Activated T-helper 2 cell treated with anti-CD3 and anti-CD28 coated beads, Interferon-gamma antibody, Interleukin-2, Interleukin-4, amounts not matched to agents 10 μg/mL and 5 μg/mL and 100 μg/mL, durations not matched to agents 14 hours and 24 hours and 36 hours (primary cell): Measurements from ENCODE around the gene PREPL. TPM values are rescaled to one million over a fixed set of nuclear protein-coding genes. Genes with fewer than 3 reads are reported as not detected.
"Not testable (repeated sequence)": the region's sequence is repeated elsewhere in the genome, so short reads cannot be mapped to it uniquely, and the experiment has no call there.

Experiments used
- DNase-seq: peaks from one replicate; pipeline ENCODE4 v3.0.0; 2021; ENCODE audit warnings: low spot score
- H3K27ac Mint-ChIP-seq: one replicate; pipeline ENCODE4 v1.8.0; 2021; ENCODE audit warnings: mixed read lengths
- H3K27me3 Mint-ChIP-seq: one replicate; pipeline ENCODE4 v1.8.0; 2021; ENCODE audit warnings: low read depth, mixed read lengths
- H3K36me3 Mint-ChIP-seq: one replicate; pipeline ENCODE4 v1.8.0; 2021; ENCODE audit warnings: low read depth, mixed read lengths
- H3K4me1 Mint-ChIP-seq: one replicate; pipeline ENCODE4 v1.8.0; 2021; ENCODE audit warnings: low read depth, mixed read lengths
- H3K4me3 Mint-ChIP-seq: one replicate; pipeline ENCODE4 v1.8.0; 2021; ENCODE audit warnings: low read depth, mild to moderate bottlenecking, moderate library complexity, mixed read lengths
- H3K9me3 Mint-ChIP-seq: one replicate; pipeline ENCODE4 v1.8.0; 2021; ENCODE audit warnings: mixed read lengths
- intact Hi-C: fragments of 100-400 bp; cut with micrococcal nuclease; formaldehyde crosslinking; loops from one replicate; pipeline ENCODE4 v1.15.1; 2023
- total RNA-seq: library from RNA; stranded (reverse); gene quantifications from 2 replicates; pipeline ENCODE4 v1.2.3, GENCODE V29; 2022

The PREPL gene
- total RNA-seq, 1 donor from 2014 or later = 29.7 TPM

DNA sequence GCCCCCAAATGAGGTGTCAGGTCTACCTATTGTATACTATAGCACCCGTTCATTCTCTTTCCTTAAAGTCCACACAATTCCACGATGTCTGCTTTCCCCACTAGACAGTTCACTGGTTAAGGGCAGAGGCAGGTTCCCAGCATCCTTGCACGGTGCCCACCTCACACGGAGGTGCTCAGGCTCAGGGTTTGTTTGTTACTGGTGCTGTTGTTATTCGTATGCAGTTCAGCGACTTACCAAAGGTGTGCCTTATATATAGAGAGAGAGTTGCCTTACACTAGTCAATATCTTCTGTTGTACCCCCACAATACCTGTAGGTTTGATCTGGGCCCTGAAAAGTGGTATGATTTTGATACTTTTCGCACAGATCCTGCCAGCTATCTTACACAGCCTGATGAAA, 55.4 kb downstream of the PREPL start:
- H3K27me3 Mint-ChIP-seq = no peaks in the 10 kb centered on the region
- no peak overlapping the region for H3K4me3 Mint-ChIP-seq
- H3K9me3 Mint-ChIP-seq = peaks cover 16% of the 10 kb centered on the region
- no peaks in the 10 kb centered on the region for H3K4me1 Mint-ChIP-seq
- DNase-seq = no peak
- H3K27ac Mint-ChIP-seq = no peak overlapping the region
- intact Hi-C loops = no loop called here
- H3K36me3 Mint-ChIP-seq = peaks cover 10% of the 10 kb centered on the region

DNA sequence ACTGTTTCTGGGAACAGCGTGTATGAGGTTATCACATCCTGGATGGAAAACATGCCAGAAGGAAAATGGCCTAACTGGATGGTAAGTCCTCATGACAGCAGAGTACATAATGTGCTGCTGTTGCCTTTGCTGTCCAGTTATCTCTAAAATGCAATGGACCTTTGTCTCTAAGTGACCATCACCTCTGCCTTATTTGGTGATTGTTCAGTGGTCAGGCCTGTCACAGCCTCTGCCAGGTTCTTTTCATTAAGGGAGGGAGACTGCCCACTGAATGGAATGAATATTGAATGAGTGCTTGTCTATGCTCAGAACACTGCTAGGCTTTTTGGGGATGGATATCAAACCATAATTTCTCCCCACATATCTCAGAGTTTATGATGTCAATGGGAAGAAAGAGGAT, 57.0 kb downstream of the PREPL start:
- peaks cover 2% of the 10 kb centered on the region for H3K4me1 Mint-ChIP-seq
- intact Hi-C loops = no loop called here
- no peak for DNase-seq
- peaks cover 2% of the 10 kb centered on the region for H3K36me3 Mint-ChIP-seq
- no peak overlapping the region for H3K27ac Mint-ChIP-seq
- no peaks in the 10 kb centered on the region for H3K27me3 Mint-ChIP-seq
- H3K9me3 Mint-ChIP-seq = peaks cover 4% of the 10 kb centered on the region
- H3K4me3 Mint-ChIP-seq = no peak overlapping the region

DNA sequence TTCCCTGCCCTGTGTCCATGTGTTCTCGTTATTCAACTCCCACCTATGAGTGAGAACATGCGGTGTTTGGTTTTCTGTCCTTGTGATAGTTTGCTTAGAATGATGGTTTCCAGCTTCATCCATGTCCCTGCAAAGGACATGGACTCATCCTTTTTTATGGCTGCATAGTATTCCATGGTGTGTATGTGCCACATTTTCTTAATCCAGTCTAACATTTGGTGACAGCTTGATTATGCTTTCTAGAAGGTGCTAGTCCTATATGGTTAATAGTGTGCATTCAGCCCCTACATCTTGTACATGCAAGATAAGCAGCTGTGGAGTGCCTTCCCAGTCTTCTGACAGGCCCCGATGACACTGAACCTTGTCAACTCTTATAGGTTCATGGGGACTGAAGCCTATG, 57.5 kb downstream of the PREPL start:
- H3K27me3 Mint-ChIP-seq, intact Hi-C loops, H3K36me3 Mint-ChIP-seq, H3K27ac Mint-ChIP-seq, H3K4me3 Mint-ChIP-seq, DNase-seq, H3K9me3 Mint-ChIP-seq, H3K4me1 Mint-ChIP-seq: not testable (repeated sequence)

DNA sequence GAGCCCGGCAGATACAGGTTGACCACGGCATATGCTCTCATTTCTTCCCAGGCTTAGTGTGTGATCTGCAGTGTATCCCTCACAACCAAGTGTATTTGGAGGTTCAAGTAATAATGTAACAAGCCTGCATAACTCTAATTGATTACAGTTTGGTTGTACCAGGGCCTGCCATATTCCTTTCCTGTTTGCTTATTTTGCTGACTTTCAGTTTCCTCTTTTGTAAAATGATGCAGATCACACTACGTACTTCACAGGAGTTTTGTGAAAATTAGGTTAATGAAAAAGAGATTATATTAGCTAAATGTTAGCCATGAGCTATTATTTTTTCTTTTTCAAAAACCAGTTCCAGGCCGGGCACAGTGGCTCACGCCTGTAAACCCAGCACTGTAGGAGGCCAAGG, 60.2 kb downstream of the PREPL start:
- no peaks in the 10 kb centered on the region for H3K9me3 Mint-ChIP-seq
- H3K4me3 Mint-ChIP-seq = no peak overlapping the region
- intact Hi-C loops = no loop called here
- H3K36me3 Mint-ChIP-seq = no peaks in the 10 kb centered on the region
- DNase-seq = no peak
- no peaks in the 10 kb centered on the region for H3K27me3 Mint-ChIP-seq
- peaks cover 10% of the 10 kb centered on the region for H3K4me1 Mint-ChIP-seq
- H3K27ac Mint-ChIP-seq = no peak overlapping the region

DNA sequence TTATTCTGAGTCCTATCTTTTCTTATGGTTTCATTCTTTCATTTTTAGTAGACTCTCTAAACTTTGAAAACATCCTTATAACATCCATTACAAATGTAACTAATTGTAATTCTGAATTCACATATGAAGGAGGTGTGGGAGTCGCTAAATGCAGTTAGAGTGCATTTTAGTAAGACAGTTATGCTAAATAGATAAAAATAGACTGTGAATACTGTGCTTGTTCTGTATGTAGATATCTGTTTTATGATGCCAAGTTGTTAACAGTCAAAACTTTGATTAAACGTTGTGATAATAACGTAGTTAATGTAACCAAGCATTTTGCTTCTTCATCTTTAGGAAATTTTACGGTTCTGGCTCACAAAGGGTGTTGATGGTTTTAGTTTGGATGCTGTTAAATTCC, 61.7 kb downstream of the PREPL start:
- no peaks in the 10 kb centered on the region for H3K27me3 Mint-ChIP-seq
- no peaks in the 10 kb centered on the region for H3K9me3 Mint-ChIP-seq

DNA sequence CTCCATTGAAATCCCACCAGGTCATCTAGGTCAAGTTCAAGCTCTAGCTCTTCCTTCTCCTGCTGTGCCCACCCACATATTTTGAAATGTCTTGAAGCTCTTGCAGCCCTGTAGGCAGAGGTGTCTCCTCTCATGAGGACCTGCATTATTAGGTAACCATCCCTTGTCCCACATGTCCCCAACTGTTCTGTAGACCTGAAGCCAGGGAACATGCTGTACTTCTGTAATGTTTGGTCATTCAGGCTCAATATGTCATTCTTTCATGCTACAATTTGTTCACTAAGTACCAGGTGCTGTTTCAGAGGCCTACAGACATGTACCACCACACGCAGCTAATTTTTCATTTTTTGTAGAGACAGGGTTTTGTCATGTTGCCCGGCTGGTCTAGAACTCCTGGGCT, 63.9 kb downstream of the PREPL start:
- Mint-ChIP-seq H3K27me3 (peaks cover 2% of the 10 kb centered on the region), H3K9me3 (no peaks in the 10 kb centered on the region), H3K36me3 (no peaks in the 10 kb centered on the region), H3K27ac (no peak overlapping the region), H3K4me3 (no peak overlapping the region), H3K4me1 (peaks cover 13% of the 10 kb centered on the region)
- DNase-seq = no peak
- intact Hi-C loops = no loop called here

More for the DNA sequence above, 61.7 kb downstream of the PREPL start:
- no peaks in the 10 kb centered on the region for H3K36me3 Mint-ChIP-seq
- H3K27ac Mint-ChIP-seq = no peak overlapping the region
- DNase-seq = no peak
- peaks cover 13% of the 10 kb centered on the region for H3K4me1 Mint-ChIP-seq
- H3K4me3 Mint-ChIP-seq = no peak overlapping the region
- intact Hi-C loops = no loop called here

DNA sequence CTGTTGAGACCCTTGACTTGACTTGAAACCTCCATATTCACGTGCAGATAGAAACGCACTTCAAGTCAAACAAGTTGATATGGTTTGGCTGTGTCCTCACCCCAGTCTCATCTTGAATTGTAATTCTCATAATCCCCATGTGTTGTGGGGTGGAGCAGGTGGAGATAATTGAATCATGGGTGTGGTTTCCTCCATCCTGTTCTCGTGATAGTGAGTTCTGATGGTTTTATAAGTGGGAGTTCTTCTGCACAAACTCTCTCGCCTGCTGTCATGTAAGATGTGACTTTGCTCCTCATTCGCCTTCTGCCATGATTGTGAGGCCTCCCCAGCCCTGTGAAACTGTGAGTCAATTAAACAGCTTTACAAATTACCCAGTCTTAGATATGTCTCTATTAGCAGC, 64.6 kb downstream of the PREPL start:
- H3K9me3 Mint-ChIP-seq = no peaks in the 10 kb centered on the region
- H3K4me3 Mint-ChIP-seq = no peak overlapping the region
- H3K27me3 Mint-ChIP-seq = peaks cover 6% of the 10 kb centered on the region
- no peak for DNase-seq
- intact Hi-C loops = no loop called here
- no peaks in the 10 kb centered on the region for H3K36me3 Mint-ChIP-seq
- peaks cover 13% of the 10 kb centered on the region for H3K4me1 Mint-ChIP-seq
- H3K27ac Mint-ChIP-seq = no peak overlapping the region

DNA sequence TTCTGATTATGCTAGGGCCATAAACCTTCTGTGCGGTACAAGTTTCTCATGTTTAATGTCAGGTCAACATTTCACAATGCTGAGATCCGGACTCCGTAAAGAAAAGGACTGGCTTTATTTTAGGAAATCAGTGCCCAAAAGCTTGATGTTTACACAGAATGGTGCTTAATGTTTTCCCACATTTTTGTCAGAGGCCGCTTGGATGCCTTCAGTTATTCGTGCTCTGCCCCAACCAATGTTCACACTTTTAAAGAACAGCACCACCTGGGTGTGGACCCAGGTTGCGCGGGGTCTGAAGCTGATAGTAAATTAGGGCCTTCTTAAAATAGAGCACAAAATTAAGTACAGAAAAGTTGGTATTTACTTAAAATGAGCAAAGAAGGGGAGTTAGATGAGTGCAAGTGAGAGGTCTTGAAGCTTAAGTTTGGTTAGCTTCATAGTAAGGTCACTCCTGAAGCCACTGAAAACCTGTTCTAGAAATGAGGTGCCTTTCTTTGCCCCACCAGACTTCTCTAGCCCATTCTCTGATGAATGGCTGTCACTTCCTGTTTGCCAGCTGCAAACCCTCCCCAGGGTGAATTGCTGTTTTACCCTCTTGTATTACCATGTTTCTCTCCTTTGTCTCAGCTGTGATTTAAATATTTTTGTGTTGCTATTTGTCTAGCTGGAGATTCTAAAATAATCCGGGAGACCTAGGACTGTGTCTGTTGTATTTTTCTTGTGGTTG, 65.5 kb downstream of the PREPL start:
- intact Hi-C loops = no loop called here

DNA sequence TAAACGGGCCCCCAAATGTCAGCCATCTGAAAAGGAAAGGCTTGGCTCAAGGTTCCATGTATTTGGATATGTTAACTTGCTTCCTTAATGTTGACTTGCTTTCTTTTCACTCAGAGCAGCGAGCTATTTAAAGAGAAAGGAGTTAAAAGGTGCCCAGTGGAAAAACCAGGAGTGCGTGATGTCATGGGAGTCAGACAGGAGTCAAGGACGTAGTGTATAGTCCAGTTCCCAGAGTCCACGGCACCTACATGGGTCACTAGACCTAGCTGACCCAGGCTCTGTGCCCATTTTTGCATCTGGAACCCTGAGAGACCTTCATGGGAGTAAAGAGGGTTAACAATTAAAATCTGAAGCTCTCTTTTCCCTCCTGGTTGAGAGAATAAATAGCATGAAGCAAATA, 66.2 kb downstream of the PREPL start:
- H3K4me3 Mint-ChIP-seq = no peak overlapping the region
- no peak for DNase-seq
- H3K36me3 Mint-ChIP-seq = no peaks in the 10 kb centered on the region
- intact Hi-C loops = no loop called here
- no peaks in the 10 kb centered on the region for H3K9me3 Mint-ChIP-seq
- no peak overlapping the region for H3K27ac Mint-ChIP-seq
- H3K27me3 Mint-ChIP-seq = peaks cover 10% of the 10 kb centered on the region
- H3K4me1 Mint-ChIP-seq = peaks cover 13% of the 10 kb centered on the region

More for the DNA sequence above, 65.5 kb downstream of the PREPL start:
- DNase-seq = no peak
- no peak overlapping the region for H3K27ac Mint-ChIP-seq
- H3K27me3 Mint-ChIP-seq = peaks cover 6% of the 10 kb centered on the region
- peaks cover 13% of the 10 kb centered on the region for H3K4me1 Mint-ChIP-seq
- H3K36me3 Mint-ChIP-seq = no peaks in the 10 kb centered on the region
- no peaks in the 10 kb centered on the region for H3K9me3 Mint-ChIP-seq
- H3K4me3 Mint-ChIP-seq = no peak overlapping the region

DNA sequence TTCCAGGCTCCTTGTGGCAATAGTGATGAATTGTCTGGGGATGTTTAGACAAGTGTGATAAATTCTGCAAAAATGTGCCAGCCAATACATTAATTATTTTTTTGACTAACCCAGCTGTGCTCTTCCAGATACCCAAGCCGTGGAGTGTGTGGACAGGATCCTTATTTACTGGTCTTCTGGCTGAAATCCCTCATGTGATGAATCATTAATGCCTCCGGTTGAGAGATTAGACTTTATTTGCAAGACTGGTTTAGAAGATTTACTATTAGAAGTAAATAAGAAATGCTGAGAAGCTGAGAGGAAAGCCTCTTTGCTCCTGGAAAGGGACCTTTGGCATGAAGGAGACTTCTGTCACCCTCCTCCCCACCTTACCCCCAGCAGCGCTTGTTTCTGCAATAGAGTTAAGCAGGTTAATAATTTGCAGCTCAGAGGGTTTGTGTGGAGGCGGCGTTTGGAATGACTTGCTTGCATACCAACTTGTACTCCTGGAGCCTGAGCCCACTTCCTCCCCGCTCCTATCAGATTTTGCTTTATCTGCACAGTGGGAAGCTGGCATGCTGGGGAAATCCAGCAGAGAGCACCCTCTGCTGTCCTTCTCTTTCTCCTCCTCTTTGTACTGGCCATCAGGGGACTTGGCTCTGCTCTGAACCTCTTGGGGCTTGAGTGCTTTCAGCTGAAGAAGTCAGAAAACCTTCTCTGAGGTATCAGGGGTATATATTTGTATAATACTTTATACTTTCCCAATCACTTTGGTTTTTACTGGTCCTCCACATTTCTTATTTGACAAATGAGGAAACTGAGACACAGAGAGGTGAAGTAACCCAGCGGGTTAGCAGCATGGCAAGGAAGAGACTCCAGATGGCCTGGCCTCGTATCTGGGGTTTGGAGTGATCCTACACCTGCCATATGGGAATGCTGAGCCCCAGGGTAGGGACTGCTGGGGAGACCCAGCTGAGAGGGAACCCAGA, 69.7 kb downstream of the PREPL start:
- no peaks in the 10 kb centered on the region for H3K9me3 Mint-ChIP-seq
- H3K27ac Mint-ChIP-seq = no peak overlapping the region
- H3K27me3 Mint-ChIP-seq = peaks cover 14% of the 10 kb centered on the region
- no peaks in the 10 kb centered on the region for H3K36me3 Mint-ChIP-seq
- peaks cover 6% of the 10 kb centered on the region for H3K4me1 Mint-ChIP-seq
- no peak for DNase-seq
- H3K4me3 Mint-ChIP-seq = no peak overlapping the region
- intact Hi-C loops = loop anchor here (1.0 kb wide), 1 partner anchor 204 kb away; no protein-coding TSS in a partner anchor

DNA sequence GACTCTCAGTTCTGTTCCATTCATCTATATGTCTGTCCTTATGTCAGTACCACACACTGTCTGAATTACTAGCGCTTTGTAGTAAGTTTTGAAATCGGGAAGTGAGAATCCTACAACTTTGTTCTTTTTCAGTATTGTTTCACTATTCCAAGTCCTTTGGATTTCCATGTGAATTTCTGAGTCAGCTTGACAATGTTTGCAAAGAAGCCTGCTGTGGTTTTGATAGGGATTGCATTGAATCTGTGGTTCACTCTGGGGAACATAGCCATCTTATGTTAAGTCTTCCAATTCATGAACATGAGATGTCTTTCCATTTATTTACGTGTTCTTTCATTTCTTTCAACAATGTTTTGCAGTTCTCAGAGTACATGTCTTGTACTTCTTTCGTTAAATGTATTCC, 71.0 kb downstream of the PREPL start:
- Mint-ChIP-seq H3K36me3 (no peaks in the 10 kb centered on the region), H3K27ac (no peak overlapping the region), H3K4me1 (no peaks in the 10 kb centered on the region), H3K4me3 (no peak overlapping the region), H3K27me3 (peaks cover 14% of the 10 kb centered on the region), H3K9me3 (no peaks in the 10 kb centered on the region)
- intact Hi-C loops = no loop called here
- no peak for DNase-seq

DNA sequence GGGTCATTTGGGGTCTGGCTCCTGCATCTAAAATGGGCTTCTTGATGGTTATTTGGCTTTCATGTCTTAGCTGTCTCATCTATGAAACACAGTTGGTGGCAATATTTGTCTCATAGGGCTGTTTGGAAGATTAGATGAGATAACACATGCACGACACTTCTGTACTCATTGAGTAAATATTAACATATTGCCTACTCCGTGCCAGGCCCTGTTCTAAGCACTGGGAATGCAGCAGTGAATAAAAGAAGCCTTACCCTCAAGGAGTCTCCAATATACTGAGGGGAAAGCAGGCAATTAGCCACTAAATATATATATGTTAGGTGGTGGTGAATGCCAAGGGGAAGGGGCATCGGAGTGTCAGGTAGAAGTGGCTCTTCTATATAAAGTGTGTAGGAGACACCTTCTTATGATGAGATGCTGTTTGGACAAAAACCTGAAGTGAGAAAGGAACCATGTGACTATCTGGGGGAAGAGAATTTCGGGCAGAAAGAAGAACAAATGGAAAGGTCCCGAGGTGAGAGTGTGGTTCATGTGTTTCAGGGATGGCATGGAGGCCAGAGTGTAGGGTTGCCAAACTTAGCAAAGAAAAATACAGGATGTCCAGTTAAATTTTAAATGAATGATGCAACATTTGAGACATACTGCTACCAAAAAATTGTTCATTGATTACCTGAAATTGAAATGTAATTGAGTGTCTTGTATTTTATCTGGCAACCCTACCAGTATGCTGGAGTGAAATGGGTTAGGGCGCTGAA, 74.2 kb downstream of the PREPL start:
- Mint-ChIP-seq H3K4me3 (no peak overlapping the region), H3K27me3 (peaks cover 20% of the 10 kb centered on the region), H3K4me1 (no peaks in the 10 kb centered on the region), H3K27ac (no peak overlapping the region), H3K9me3 (no peaks in the 10 kb centered on the region), H3K36me3 (no peaks in the 10 kb centered on the region)
- DNase-seq = no peak
- intact Hi-C loops = no loop called here
